ENCODE measurements around the gene ZNF76.
A peak's percentile ranks its signal among the peaks of the same experiment; 100 is the strongest.

Gene ZNF76

GRCh38 chr6:35342258-35343091, 82.9 kb downstream of the ZNF76 start, which contains the start of gene PPARD:
Gene PPARD (plus strand): TSS chr6:35342558. CDS start chr6:35411088, 68,530 bp downstream.
- peak within 1 kb of the TSS; percentile 78 for H3K27ac ChIP-seq
- CTCF ChIA-PET, result interaction anchor here (0.6 to 3.4 kb wide), 25 partner anchors 10 to 1114 kb away, joined by 3 to 41 read pairs (median 4); partner anchors contain the start of genes DEF6, FANCE and ZNF76
- peak; percentile 97 for TF ChIP-seq CTCF (conservative IDR thresholded peaks at IDR 0.05; ENCODE audit: low read depth)
- POLR2A ChIA-PET (ENCODE audit: low non-redundant PET), result interaction anchor here (0.7 to 1.0 kb wide), 3 partner anchors 9 to 81 kb away, joined by 6 to 15 read pairs (median 6); no protein-coding TSS in a partner anchor
- peak; percentile 99 for DNase-seq (ENCODE audit: low spot score)

GRCh38 chr6:35343092-35343834, 83.7 kb downstream of the ZNF76 start:
- peak overlapping the region; percentile 78 for H3K27ac ChIP-seq
- ChIA-PET CTCF (interaction anchor here (0.8 to 3.4 kb wide), 8 partner anchors 15 to 128 kb away, joined by 3 to 41 read pairs (median 6); partner anchors contain the start of genes DEF6 and FANCE), POLR2A (ENCODE audit: low non-redundant PET) (interaction anchor here (0.9 to 1.0 kb wide), 2 partner anchors 8 to 73 kb away, joined by 6 to 15 read pairs; no protein-coding TSS in a partner anchor)
- TF ChIP-seq CTCF (conservative IDR thresholded peaks at IDR 0.05; ENCODE audit: low read depth), result no peak
- DNase-seq (ENCODE audit: low spot score), result no peak

- no peak for TF ChIP-seq CTCF (conservative IDR thresholded peaks at IDR 0.05; ENCODE audit: low read depth)
- ChIA-PET POLR2A (ENCODE audit: low non-redundant PET) (interaction anchor here (0.9 kb wide), 1 partner anchor 72 kb away, joined by 6 read pairs; no protein-coding TSS in a partner anchor), CTCF (interaction anchor here (0.6 to 3.4 kb wide), 6 partner anchors 16 to 129 kb away, joined by 3 to 41 read pairs (median 4); partner anchors contain the start of gene FANCE)
- peak overlapping the region; percentile 18; the same call in 1 of the 2 replicates for H3K27ac ChIP-seq
- DNase-seq (ENCODE audit: low spot score), result no peak
These were observed 84.5 kb downstream of the ZNF76 start for GRCh38 chr6:35343835-35344550.

Data from RWPE1 (cell line).